Measurements from ENCODE around the gene PDPN. TPM values are rescaled to one million over a fixed set of nuclear protein-coding genes. Genes with fewer than 3 reads are reported as not detected.
A peak's percentile ranks its signal among the peaks of the same experiment; 100 is the strongest.

The PDPN gene
- total and polyA plus RNA-seq, 2 of the 8 experiments (the other 6 are each of a cell fraction or from before 2014, with no cell fraction given), result 44.7 to 169 TPM

GRCh38 chr1:13584876-13585611 is 1.4 kb downstream of the PDPN start:
- Histone ChIP-seq H3K56ac (replicated peaks; ENCODE audit: insufficient read length, low read depth, low read length) (peak overlapping the region; percentile 13), H3K79me1 (ENCODE audit: low read depth, low read length) (0 out of 2 replicates have a peak, but pooled peaks cover 7% of the 10 kb centered on the region), H3K27ac (ENCODE audit: low read depth, low read length) (0 out of 2 replicates have a peak overlapping the region, but pooled peaks have one; percentile 3), H3K23me2 (ENCODE audit: low read depth, low read length) (peaks cover 15% of the 10 kb centered on the region; the same call in 1 of the 2 replicates), H2BK5ac (ENCODE audit: low read depth, low read length) (peak overlapping the region; percentile 66; the same call in 1 of the 2 replicates), H3K4me2 (ENCODE audit: insufficient read depth in 1 of 2, low read depth in 2 of 2, low read length in 2 of 2) (peak overlapping the region; percentile 87 to 95), H3K14ac (ENCODE audit: insufficient read length) (no peak overlapping the region), H4K8ac (ENCODE audit: extremely low read depth, insufficient read depth, low read length) (no peak overlapping the region), H3K79me2 (ENCODE audit: control insufficient read depth in 1 of 2, insufficient read depth in 2 of 2, low read length in 2 of 2) (peaks cover 24 to 57% of the 10 kb centered on the region in 2 experiments), H3K27me3 (replicated peaks in 1 of 4; ENCODE audit: control insufficient read depth in 3 of 4, extremely low read depth in 1 of 4, insufficient read depth in 3 of 4, low read length in 3 of 4) (peaks cover 0 to 3% (median 0%) of the 10 kb centered on the region in 4 experiments; a peak in 3 of 7 replicates), H3K23ac (ENCODE audit: insufficient read length) (no peak overlapping the region), H2BK12ac (ENCODE audit: low read depth, low read length) (peak overlapping the region; percentile 64; the same call in 1 of the 2 replicates), H4K91ac (replicated peaks; ENCODE audit: insufficient read length, low read length) (peak overlapping the region; percentile 56), H3K4me1 (replicated peaks in 1 of 4; ENCODE audit: control insufficient read depth in 3 of 4, insufficient read depth in 4 of 4, low read length in 3 of 4) (peaks cover 9 to 41% (median 29%) of the 10 kb centered on the region in 4 experiments), H3K9ac (replicated peaks in 1 of 4; ENCODE audit: extremely low read depth in 1 of 4, low read depth in 3 of 4, low read length in 3 of 4) (peak overlapping the region in 2 of 4 experiments; percentile 68 to 75; a peak in 5 of 7 replicates), H3K4me3 (ENCODE audit: extremely low read depth in 1 of 4, insufficient read depth in 2 of 4, low read depth in 3 of 4, low read length in 4 of 4) (peak overlapping the region; percentile 80 to 100 (median 88)), H4K20me1 (replicated peaks in 1 of 2; ENCODE audit: control insufficient read depth in 1 of 2, insufficient read depth in 2 of 2, low read length in 2 of 2) (peaks cover 0 to 3% of the 10 kb centered on the region in 2 experiments), H2AK5ac (ENCODE audit: low read depth, low read length) (peak overlapping the region; percentile 60; the same call in 1 of the 2 replicates), H2AFZ (ENCODE audit: low read length) (no peak overlapping the region), H3K18ac (ENCODE audit: extremely low read depth, low read length) (peak overlapping the region; percentile 60), H3K36me3 (ENCODE audit: control insufficient read depth in 2 of 4, insufficient read depth in 4 of 4, low read length in 3 of 4) (no peaks in the 10 kb centered on the region; a peak in 2 of 8 replicates), H2BK20ac (ENCODE audit: low read length) (no peak overlapping the region; the same call in 1 of the 2 replicates), H3K9me3 (ENCODE audit: insufficient read depth in 2 of 2, low read depth in 1 of 2, low read length in 1 of 2) (no peaks in the 10 kb centered on the region), H3K4ac (replicated peaks; ENCODE audit: insufficient read length, low read depth, low read length) (no peak overlapping the region), H2BK15ac (ENCODE audit: low read length) (no peak overlapping the region), H2BK120ac (replicated peaks; ENCODE audit: low read depth, low read length) (peak overlapping the region; percentile 14), H4K5ac (ENCODE audit: insufficient read length, low read depth, low read length) (peak overlapping the region; percentile 24)
- 7% methylated on average over 11 of the region's 11 CpGs; no CpG with 5 or more reads in 1 of the 2 experiments for WGBS, 2 experiments (ENCODE audit: extremely low coverage in 1 of 2, insufficient coverage in 1 of 2, insufficient read length in 1 of 2, insufficient replicate concordance in 2 of 2, low coverage in 1 of 2, low lambda C conversion rate in 2 of 2, missing lambda C conversion rate in 1 of 2)
- CTCF ChIA-PET (ENCODE audit: partially characterized antibody), result interaction anchor here (1.1 to 6.2 kb wide), 4 partner anchors 12 to 16 kb away, joined by 3 to 27 read pairs (median 4); no protein-coding TSS in a partner anchor
- no peak for DNase-seq (ENCODE audit: low read depth in 1 of 2, low spot score in 2 of 2)
- POLR2A ChIA-PET (ENCODE audit: partially characterized antibody), result interaction anchor here (1.4 to 4.4 kb wide), 4 partner anchors 9 to 35 kb away, joined by 3 to 31 read pairs (median 10); no protein-coding TSS in a partner anchor
- 0 out of 2 replicates have a peak, but pooled peaks have one; percentile 37 for TF ChIP-seq KDM1A (IDR thresholded peaks at IDR 0.05; ENCODE audit: borderline replicate concordance, low read length)
- no peak for TF ChIP-seq POU5F1 (IDR thresholded peaks at IDR 0.05; ENCODE audit: low read depth, low read length)
- FAIRE-seq, result no peak
